NT2/D1 (cell line): ENCODE measurements around the gene KNTC1.
"Not testable (repeated sequence)": the region's sequence is repeated elsewhere in the genome, so short reads cannot be mapped to it uniquely, and the experiment has no call there.

ENCODE experiments used
- DNase-seq: peaks from one replicate; pipeline ENCODE4 v3.0.0-alpha.2; 2011; ENCODE audit warnings: low read depth, low spot score
- H3K27me3 ChIP-seq: 2 replicates; pipeline ENCODE4 v1.6.0; 2011; ENCODE audit warnings: mild to moderate bottlenecking; ENCODE audit not compliant: insufficient read length, insufficient read depth
- H3K36me3 ChIP-seq: 2 replicates; pipeline ENCODE4 v1.6.1; 2011; ENCODE audit warnings: mild to moderate bottlenecking, low read length, mixed read lengths; ENCODE audit not compliant: insufficient read depth, insufficient read length
- H3K4me1 ChIP-seq: 2 replicates; pipeline ENCODE4 v1.5.1; 2011; ENCODE audit not compliant: insufficient read depth, insufficient read length
- H3K4me3 ChIP-seq: 2 replicates; pipeline ENCODE4 v1.5.1; 2011; ENCODE audit warnings: low read depth; ENCODE audit not compliant: insufficient read length
- H3K9ac ChIP-seq: 2 replicates; pipeline ENCODE4 v1.6.0; 2011; ENCODE audit warnings: low read depth; ENCODE audit not compliant: insufficient read length
- H3K9me3 ChIP-seq: 2 replicates; pipeline ENCODE4 v1.5.1; 2011; ENCODE audit warnings: mild to moderate bottlenecking, low read length; ENCODE audit not compliant: insufficient read depth
- SUZ12 ChIP-seq: IDR thresholded peaks from 2 replicates; pipeline ENCODE4 v1.6.1; 2011; ENCODE audit not compliant: insufficient read length, insufficient read depth; ENCODE audit errors: extremely low read depth
- YY1 ChIP-seq: IDR thresholded peaks from 2 replicates; pipeline ENCODE4 v1.6.1; 2011; ENCODE audit not compliant: insufficient read length, insufficient read depth
- ZNF274 ChIP-seq: IDR thresholded peaks from 2 replicates; pipeline ENCODE4 v1.6.1; 2011; ENCODE audit warnings: mild to moderate bottlenecking, low read depth, low read length

The KNTC1 gene

GRCh38 chr12:122643207-122643805, 116.3 kb downstream of the KNTC1 start:
- H3K27me3 ChIP-seq, result no peaks in the 10 kb centered on the region
- no peaks in the 10 kb centered on the region for H3K9me3 ChIP-seq
- H3K4me1 ChIP-seq, result peaks cover 6% of the 10 kb centered on the region
- TF ChIP-seq ZNF274, result no peak
- no peak for TF ChIP-seq SUZ12
- no peak for TF ChIP-seq YY1
- H3K4me3 ChIP-seq, result no peak overlapping the region
- no peak overlapping the region for H3K9ac ChIP-seq
- no peak for DNase-seq
- H3K36me3 ChIP-seq, result no peaks in the 10 kb centered on the region

GRCh38 chr12:122646517-122647217, 119.6 kb downstream of the KNTC1 start:
- Histone ChIP-seq H3K36me3 (no peaks in the 10 kb centered on the region), H3K9ac (no peak overlapping the region), H3K4me3 (no peak overlapping the region), H3K27me3 (no peaks in the 10 kb centered on the region), H3K4me1 (peaks cover 6% of the 10 kb centered on the region), H3K9me3 (no peaks in the 10 kb centered on the region)
- DNase-seq, result no peak
- no peak for TF ChIP-seq ZNF274
- no peak for TF ChIP-seq SUZ12
- no peak for TF ChIP-seq YY1

GRCh38 chr12:122651520-122652224, 124.6 kb downstream of the KNTC1 start:
- Histone ChIP-seq H3K4me1 (no peaks in the 10 kb centered on the region), H3K27me3 (no peaks in the 10 kb centered on the region), H3K4me3 (no peak overlapping the region), H3K9ac (no peak overlapping the region), H3K9me3 (no peaks in the 10 kb centered on the region), H3K36me3 (no peaks in the 10 kb centered on the region)
- TF ChIP-seq SUZ12 (no peak), YY1 (no peak), ZNF274 (no peak)
- no peak for DNase-seq

- DNase-seq, H3K4me3 ChIP-seq, H3K36me3 ChIP-seq, H3K9ac ChIP-seq, H3K4me1 ChIP-seq, H3K27me3 ChIP-seq, H3K9me3 ChIP-seq: not testable (repeated sequence)
Measured at GRCh38 chr12:122653291-122653690, 126.2 kb downstream of the KNTC1 start.

GRCh38 chr12:122656298-122656697, 129.2 kb downstream of the KNTC1 start:
- Histone ChIP-seq H3K4me3 (no peak overlapping the region), H3K9me3 (no peaks in the 10 kb centered on the region), H3K27me3 (no peaks in the 10 kb centered on the region), H3K4me1 (no peaks in the 10 kb centered on the region), H3K9ac (no peak overlapping the region), H3K36me3 (no peaks in the 10 kb centered on the region)
- TF ChIP-seq SUZ12, result no peak
- DNase-seq, result no peak

- TF ChIP-seq SUZ12 (no peak), ZNF274 (no peak), YY1 (no peak)
- Histone ChIP-seq H3K9ac (no peak overlapping the region), H3K4me3 (no peak overlapping the region), H3K9me3 (no peaks in the 10 kb centered on the region), H3K27me3 (no peaks in the 10 kb centered on the region), H3K4me1 (no peaks in the 10 kb centered on the region), H3K36me3 (no peaks in the 10 kb centered on the region)
- no peak for DNase-seq
Measured at GRCh38 chr12:122659579-122659978, 132.5 kb downstream of the KNTC1 start.

- no peaks in the 10 kb centered on the region for H3K9me3 ChIP-seq
- DNase-seq, result no peak
- H3K9ac ChIP-seq, result no peak overlapping the region
- no peaks in the 10 kb centered on the region for H3K27me3 ChIP-seq
- H3K36me3 ChIP-seq, result no peaks in the 10 kb centered on the region
- TF ChIP-seq ZNF274 (no peak), YY1 (no peak), SUZ12 (no peak)
- H3K4me1 ChIP-seq, result no peaks in the 10 kb centered on the region
- H3K4me3 ChIP-seq, result no peak overlapping the region
Measured at GRCh38 chr12:122661246-122661645, 134.2 kb downstream of the KNTC1 start.

GRCh38 chr12:122661938-122662337, 134.9 kb downstream of the KNTC1 start:
- TF ChIP-seq YY1 (no peak), ZNF274 (no peak), SUZ12 (no peak)
- DNase-seq, result no peak
- Histone ChIP-seq H3K36me3 (no peaks in the 10 kb centered on the region), H3K27me3 (no peaks in the 10 kb centered on the region), H3K4me1 (no peaks in the 10 kb centered on the region), H3K4me3 (no peak overlapping the region), H3K9ac (no peak overlapping the region), H3K9me3 (no peaks in the 10 kb centered on the region)
